ENCODE data around the gene MTHFR.

The MTHFR gene

GRCh38 chr1:11805422-11806306 is at the start of gene MTHFR, which contains the start of gene CLCN6:
Gene MTHFR (minus strand): TSS chr1:11805964. CDS start chr1:11803116, 2,848 bp downstream.
Gene CLCN6 (plus strand): TSS chr1:11806191. CDS start chr1:11806263, 72 bp downstream.
- DNase-seq = peak; percentile 99

GRCh38 chr1:11855430-11855829 is 49.7 kb upstream of the MTHFR start:
- no peak for DNase-seq

- no peak for DNase-seq
Measured at GRCh38 chr1:11854519-11854918, 48.8 kb upstream of the MTHFR start.

- no peak for DNase-seq
Measured at GRCh38 chr1:11851180-11851579, 45.4 kb upstream of the MTHFR start.

GRCh38 chr1:11850156-11850555 is 44.4 kb upstream of the MTHFR start:
- DNase-seq = no peak

- no peak for DNase-seq
Measured at GRCh38 chr1:11848373-11848700, 42.6 kb upstream of the MTHFR start.

DNA sequence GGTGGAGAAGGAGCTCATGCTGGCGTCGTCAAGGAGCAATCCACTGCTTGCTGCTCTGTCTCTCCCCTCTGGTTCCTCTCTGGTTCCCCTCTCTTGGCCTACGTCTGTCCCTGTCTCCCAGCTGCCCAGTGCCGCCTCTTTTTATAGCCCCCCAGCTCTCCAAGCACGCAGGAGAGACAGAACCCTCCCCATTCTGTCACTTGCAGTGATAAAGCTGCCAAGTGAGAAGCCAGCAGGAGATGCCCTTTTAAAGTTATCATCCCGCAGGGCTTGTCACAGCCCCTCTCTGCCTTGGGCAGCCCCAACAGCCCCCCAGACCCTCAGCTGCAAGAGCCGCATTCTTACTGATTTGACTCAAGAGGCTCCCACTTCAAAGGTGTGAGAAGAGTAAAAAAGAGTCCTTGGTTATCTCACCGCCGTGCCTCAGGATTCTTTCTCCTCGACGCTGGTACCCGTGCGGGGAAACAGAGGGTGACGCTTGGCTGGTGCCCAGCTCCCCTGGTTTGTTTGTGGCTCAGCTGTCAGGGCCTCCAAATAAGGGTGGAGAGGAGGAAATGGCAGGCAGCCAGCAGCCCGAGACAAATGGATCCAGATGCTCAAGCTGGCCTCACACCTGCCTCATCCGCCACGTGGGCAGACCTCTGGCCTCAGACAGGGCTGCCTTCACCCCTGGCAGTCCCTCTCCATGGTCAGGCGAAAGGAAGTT is 42.1 kb upstream of the MTHFR start, which contains the start of gene NPPA:
Gene NPPA (minus strand): TSS at position 117 of the 706 bp plus-strand sequence. CDS start 99 bp downstream, at position 18.
- no peak for DNase-seq

GRCh38 chr1:11845641-11846335 is 40.0 kb upstream of the MTHFR start:
- DNase-seq = no peak

GRCh38 chr1:11842154-11843041 is 36.6 kb upstream of the MTHFR start:
- DNase-seq = no peak

- DNase-seq = no peak
Measured at GRCh38 chr1:11841245-11842153, 35.7 kb upstream of the MTHFR start.

GRCh38 chr1:11839727-11840705 is 34.3 kb upstream of the MTHFR start:
- no peak for DNase-seq

DNA sequence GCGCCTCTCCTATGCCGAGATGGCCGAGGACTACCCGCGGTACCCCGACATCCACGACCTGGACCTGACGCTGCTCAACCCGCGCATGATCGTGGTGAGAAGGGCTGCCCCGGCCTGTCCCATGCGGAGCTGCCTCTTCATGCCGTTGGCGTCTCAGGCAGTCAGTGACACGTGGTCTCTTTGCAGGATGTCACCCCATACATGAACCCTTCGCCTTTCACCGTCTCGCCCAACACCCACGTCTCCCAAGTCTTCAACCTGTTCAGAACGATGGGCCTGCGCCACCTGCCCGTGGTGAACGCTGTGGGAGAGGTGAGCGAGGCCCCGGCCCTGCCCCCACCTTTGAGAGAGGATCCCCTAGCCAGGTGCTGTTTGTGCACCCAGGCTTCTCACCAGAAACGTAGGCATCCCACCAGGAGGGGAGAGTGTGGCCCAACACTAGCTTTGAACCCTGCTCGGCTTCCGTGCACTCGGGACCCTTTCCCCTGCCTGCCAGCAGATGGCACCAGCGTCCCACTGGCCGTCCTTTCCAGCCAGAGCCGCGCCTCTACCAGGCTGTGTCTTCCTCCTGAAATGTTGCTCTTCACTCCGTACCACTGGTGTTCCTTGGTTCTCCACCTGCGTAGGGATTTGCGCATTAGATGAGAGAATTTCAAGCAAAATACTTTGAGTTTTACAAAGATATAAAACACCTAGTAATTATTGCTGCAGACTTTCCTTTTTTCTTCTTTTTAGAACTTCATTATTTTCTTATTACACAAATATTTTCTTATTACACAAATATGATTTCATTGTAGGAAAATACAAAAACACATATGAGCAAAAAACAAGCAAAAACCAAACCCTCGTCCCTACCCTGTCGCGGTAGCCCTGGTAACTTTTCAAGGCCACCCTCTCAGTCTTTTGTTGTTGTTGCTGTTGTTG is 32.8 kb upstream of the MTHFR start:
- DNase-seq = peak; percentile 81

- DNase-seq = no peak
Measured at GRCh38 chr1:11837767-11838348, 32.1 kb upstream of the MTHFR start.

DNA sequence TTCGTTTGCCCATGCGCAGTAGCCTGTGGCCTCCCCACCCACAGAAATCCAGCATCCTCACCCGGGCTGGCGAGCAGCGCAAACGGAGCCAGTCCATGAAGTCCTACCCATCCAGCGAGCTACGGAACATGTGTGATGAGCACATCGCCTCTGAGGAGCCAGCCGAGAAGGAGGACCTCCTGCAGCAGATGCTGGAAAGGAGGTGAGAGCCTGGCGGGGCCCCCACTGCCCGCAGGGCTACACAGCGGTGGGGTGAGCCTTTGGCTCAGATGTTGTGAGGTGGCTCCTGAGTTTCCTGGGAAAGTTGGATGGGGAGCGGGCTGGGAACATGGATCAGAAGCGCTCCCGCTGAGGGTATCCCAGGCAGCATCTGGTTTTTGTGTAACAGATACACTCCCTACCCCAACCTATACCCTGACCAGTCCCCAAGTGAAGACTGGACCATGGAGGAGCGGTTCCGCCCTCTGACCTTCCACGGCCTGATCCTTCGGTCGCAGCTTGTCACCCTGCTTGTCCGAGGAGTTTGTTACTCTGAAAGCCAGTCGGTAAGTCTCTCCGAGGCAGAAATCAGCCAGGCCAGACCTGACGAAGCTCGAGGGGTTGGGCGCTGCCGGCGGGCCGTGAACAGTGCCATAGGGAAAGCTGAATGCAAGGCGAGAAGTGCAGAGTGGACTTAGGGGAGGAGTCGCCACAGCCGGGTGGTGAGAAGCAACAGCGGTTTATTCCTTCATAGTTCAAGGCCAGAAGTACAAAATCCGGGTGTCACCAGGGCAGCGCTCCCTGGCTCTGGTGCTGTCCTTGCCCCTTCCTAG is 31.4 kb upstream of the MTHFR start:
- no peak for DNase-seq

- no peak for DNase-seq
Measured at GRCh38 chr1:11835441-11836225, 29.9 kb upstream of the MTHFR start.

DNA sequence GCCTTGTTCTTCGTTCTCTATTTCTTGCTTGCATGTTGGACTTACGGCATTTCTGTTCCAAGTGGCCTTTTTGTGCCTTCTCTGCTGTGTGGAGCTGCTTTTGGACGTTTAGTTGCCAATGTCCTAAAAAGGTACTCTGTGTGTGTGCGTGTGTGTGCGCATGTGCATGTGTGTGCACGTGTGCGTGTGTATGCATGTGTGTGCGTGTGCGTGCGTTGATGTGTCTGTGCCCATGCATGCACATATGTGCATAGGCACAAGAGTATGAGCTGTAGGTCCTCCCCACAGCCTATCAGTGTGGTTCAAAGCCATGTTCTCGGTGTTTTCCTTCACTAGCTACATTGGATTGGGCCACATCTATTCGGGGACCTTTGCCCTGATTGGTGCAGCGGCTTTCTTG is 28.1 kb upstream of the MTHFR start:
- no peak for DNase-seq

- no peak for DNase-seq
Measured at GRCh38 chr1:11833497-11833896, 27.7 kb upstream of the MTHFR start.
